ENCODE results near the gene GVQW3. TPM values are rescaled to one million over a fixed set of nuclear protein-coding genes. Genes with fewer than 3 reads are reported as not detected.

Gene GVQW3
- polyA plus RNA-seq, 1 experiment, result 1.2 TPM

DNA sequence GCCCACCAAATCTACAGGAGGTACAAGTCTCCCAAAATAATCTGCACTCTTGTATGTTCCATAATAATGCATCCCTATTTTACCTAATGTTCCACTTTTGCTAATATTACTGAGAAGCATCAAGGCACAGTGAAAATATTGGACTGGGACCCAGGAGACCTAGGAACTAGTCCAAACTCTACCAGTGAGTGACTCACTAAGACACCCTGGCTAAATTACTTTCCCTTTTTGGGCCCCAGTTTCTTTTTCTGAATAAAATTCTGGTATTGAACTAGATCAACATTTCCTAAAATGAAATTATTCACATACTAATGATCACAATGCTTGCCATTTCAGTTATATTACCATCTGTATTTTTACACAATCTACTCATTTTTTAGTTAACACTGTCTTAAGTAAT is 19.7 kb upstream of the GVQW3 start:
- H3K27me3 ChIP-seq (ENCODE audit: control insufficient read depth, insufficient read depth, low read length), result no peaks in the 10 kb centered on the region
- TF ChIP-seq, protein P1, sequence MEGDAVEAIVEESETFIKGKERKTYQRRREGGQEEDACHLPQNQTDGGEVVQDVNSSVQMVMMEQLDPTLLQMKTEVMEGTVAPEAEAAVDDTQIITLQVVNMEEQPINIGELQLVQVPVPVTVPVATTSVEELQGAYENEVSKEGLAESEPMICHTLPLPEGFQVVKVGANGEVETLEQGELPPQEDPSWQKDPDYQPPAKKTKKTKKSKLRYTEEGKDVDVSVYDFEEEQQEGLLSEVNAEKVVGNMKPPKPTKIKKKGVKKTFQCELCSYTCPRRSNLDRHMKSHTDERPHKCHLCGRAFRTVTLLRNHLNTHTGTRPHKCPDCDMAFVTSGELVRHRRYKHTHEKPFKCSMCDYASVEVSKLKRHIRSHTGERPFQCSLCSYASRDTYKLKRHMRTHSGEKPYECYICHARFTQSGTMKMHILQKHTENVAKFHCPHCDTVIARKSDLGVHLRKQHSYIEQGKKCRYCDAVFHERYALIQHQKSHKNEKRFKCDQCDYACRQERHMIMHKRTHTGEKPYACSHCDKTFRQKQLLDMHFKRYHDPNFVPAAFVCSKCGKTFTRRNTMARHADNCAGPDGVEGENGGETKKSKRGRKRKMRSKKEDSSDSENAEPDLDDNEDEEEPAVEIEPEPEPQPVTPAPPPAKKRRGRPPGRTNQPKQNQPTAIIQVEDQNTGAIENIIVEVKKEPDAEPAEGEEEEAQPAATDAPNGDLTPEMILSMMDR (IDR thresholded peaks at IDR 0.05; ENCODE audit: insufficient read depth, low read depth, low read length), result no peak
- no peak for DNase-seq (ENCODE audit: low read depth)
- H3K36me3 ChIP-seq (ENCODE audit: control insufficient read depth, insufficient read depth, low read length), result peaks cover 2% of the 10 kb centered on the region
- ChIA-PET CTCF (no interaction called here), POLR2A (no interaction called here)
- no peak overlapping the region for H3K4me3 ChIP-seq (ENCODE audit: low read depth, low read length)

GRCh38 chr11:76361776-76362175 is 19.3 kb upstream of the GVQW3 start:
- Histone ChIP-seq H3K27me3 (ENCODE audit: control insufficient read depth, insufficient read depth, low read length) (no peaks in the 10 kb centered on the region), H3K36me3 (ENCODE audit: control insufficient read depth, insufficient read depth, low read length) (peaks cover 2% of the 10 kb centered on the region), H3K4me3 (ENCODE audit: low read depth, low read length) (no peak overlapping the region)
- TF ChIP-seq, protein P1 (IDR thresholded peaks at IDR 0.05; ENCODE audit: insufficient read depth, low read depth, low read length), result no peak
- ChIA-PET POLR2A (no interaction called here), CTCF (no interaction called here)
- DNase-seq (ENCODE audit: low read depth), result no peak

GRCh38 chr11:76362716-76363115 is 18.4 kb upstream of the GVQW3 start:
- POLR2A ChIA-PET, result no interaction called here
- CTCF ChIA-PET, result no interaction called here
- H3K4me3 ChIP-seq (ENCODE audit: low read depth, low read length), result no peak overlapping the region
- H3K27me3 ChIP-seq (ENCODE audit: control insufficient read depth, insufficient read depth, low read length), result no peaks in the 10 kb centered on the region
- TF ChIP-seq, protein P1 (IDR thresholded peaks at IDR 0.05; ENCODE audit: insufficient read depth, low read depth, low read length), result no peak
- peaks cover 2% of the 10 kb centered on the region for H3K36me3 ChIP-seq (ENCODE audit: control insufficient read depth, insufficient read depth, low read length)
- no peak for DNase-seq (ENCODE audit: low read depth)

DNA sequence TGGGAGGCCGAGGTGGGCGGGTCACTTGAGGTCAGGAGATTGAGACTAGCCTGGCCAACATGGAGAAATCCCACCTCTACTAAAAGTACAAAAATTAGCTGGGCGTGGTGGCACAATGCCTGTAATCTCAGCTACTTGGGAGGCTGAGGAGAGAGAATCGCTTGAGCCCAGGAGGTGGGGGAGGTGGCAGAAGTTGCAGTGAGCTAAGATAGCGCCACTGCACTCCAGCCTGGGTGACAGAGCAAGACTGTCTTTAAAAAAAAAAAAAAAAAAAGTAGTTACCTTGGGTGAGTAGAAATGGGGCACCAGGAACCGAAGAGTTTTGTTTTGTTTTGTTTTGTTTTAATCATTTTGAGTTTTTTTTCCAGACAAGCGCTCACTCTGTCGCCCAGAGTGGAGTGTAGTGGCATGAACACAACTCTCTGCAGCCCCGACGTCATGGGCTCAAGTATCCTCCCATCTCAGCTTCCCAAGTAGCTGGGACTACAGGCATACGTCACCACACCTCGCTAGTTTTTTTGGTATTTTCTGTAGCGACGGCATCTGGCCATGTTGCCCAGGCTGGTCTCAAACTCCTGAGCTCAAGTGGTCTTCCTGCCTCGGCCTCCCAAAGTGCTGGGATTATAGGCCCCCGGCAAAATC is 16.0 kb upstream of the GVQW3 start:
- H3K27me3 ChIP-seq (ENCODE audit: control insufficient read depth, insufficient read depth, low read length), result no peaks in the 10 kb centered on the region
- no peak overlapping the region for H3K4me3 ChIP-seq (ENCODE audit: low read depth, low read length)
- TF ChIP-seq, protein P1 (IDR thresholded peaks at IDR 0.05; ENCODE audit: insufficient read depth, low read depth, low read length), result no peak
- ChIA-PET POLR2A (no interaction called here), CTCF (interaction anchor here (0.5 to 1.2 kb wide), 4 partner anchors 23 to 696 kb away, joined by 3 to 4 read pairs (median 4); partner anchors contain the start of gene MAP6)
- no peak for DNase-seq (ENCODE audit: low read depth)
- peaks cover 2% of the 10 kb centered on the region for H3K36me3 ChIP-seq (ENCODE audit: control insufficient read depth, insufficient read depth, low read length)

GRCh38 chr11:76368490-76368889 is 12.6 kb upstream of the GVQW3 start:
- no peak for DNase-seq (ENCODE audit: low read depth)
- TF ChIP-seq, protein P1 (IDR thresholded peaks at IDR 0.05; ENCODE audit: insufficient read depth, low read depth, low read length), result no peak
- POLR2A ChIA-PET, result no interaction called here
- Histone ChIP-seq H3K4me3 (ENCODE audit: low read depth, low read length) (no peak overlapping the region), H3K36me3 (ENCODE audit: control insufficient read depth, insufficient read depth, low read length) (peaks cover 2% of the 10 kb centered on the region), H3K27me3 (ENCODE audit: control insufficient read depth, insufficient read depth, low read length) (no peaks in the 10 kb centered on the region)
- CTCF ChIA-PET, result no interaction called here
